Ovary (tissue), 9 donors: ENCODE data around the gene ISG20L2. TPM values are rescaled to one million over a fixed set of nuclear protein-coding genes. Genes with fewer than 3 reads are reported as not detected.

Experiments
- DNase-seq, 5 donors: peaks; one replicate each; pipeline ENCODE4 v3.0.0-alpha.2; 2019 to 2020
- H3K27ac ChIP-seq, 2 donors: fragments of 200-600 bp; one replicate each; pipeline versions ENCODE4 v1.5.1 to v1.8.0; 2019 to 2022
- H3K27me3 ChIP-seq: fragments of 200-600 bp; one replicate; pipeline ENCODE4 v1.8.0; 2022
- H3K36me3 ChIP-seq: fragments of 200-600 bp; sonication (generic); one replicate; pipeline ENCODE4 v1.5.1; 2019
- H3K4me1 ChIP-seq: one replicate; pipeline ENCODE4 v1.8.1; 2013; ENCODE audit warnings: mild to moderate bottlenecking, moderate library complexity; ENCODE audit not compliant: insufficient read depth
- H3K4me3 ChIP-seq: fragments of 200-600 bp; sonication (generic); one replicate; pipeline ENCODE4 v1.5.1; 2017
- H3K9me3 ChIP-seq, 2 donors: fragments of 200-600 bp in 1 of 2; sonication (generic) in 1 of 2; one replicate each; pipeline versions ENCODE4 v1.5.1 to v1.8.1; 2013 to 2019; ENCODE audit warnings: mild to moderate bottlenecking in 1 of 2, moderate library complexity in 1 of 2
- CTCF ChIP-seq, 3 donors: fragments of 450-650 bp in 2 of 3; fragments of 200-600 bp in 1 of 3; IDR thresholded peaks; one replicate each; pipeline versions ENCODE4 v1.5.1 to v1.8.0; 2016 to 2022; ENCODE audit warnings: antibody characterized with exemption in 3 of 3, mild to moderate bottlenecking in 1 of 3
- EP300 ChIP-seq: sonication (generic); formaldehyde crosslinking; IDR thresholded peaks from one replicate; pipeline ENCODE4 v1.6.1; 2017; ENCODE audit warnings: antibody characterized with exemption
- POLR2A ChIP-seq: fragments of 450-650 bp; IDR thresholded peaks from one replicate; pipeline ENCODE4 v1.6.1; 2017; ENCODE audit warnings: antibody characterized with exemption, mild to moderate bottlenecking, moderate library complexity
- WGBS, 3 donors: extraction: QIAGEN DNeasy Blood & Tissue Kit in 1 of 3; methylation state at CpG; one replicate each; pipeline versions ENCODE4 v1.1.5 to v1.1.7; 2013 to 2017; 5-methylcytosine and 5-hydroxymethylcytosine counted together
- intact Hi-C, 4 donors: fragments of 100-400 bp; cut with DNase I; formaldehyde crosslinking; loops; one replicate each; pipeline versions ENCODE4 v1.11.0 to v1.15.1; 2022 to 2023
- polyA plus RNA-seq, 2 donors: library from polyadenylated mRNA; stranded (reverse); fragments of 200-250 nt in 1 of 2; fragments of 350-450 nt in 1 of 2; fragmentation: Illumina TruSeq in 1 of 2; extraction: RNeasy Lipid Tissue Mini Kit (QIAGEN cat#74804) in 1 of 2; gene quantifications; one replicate each; pipeline ENCODE4 v1.2.3, GENCODE V29; 2013 to 2014
- total RNA-seq, 7 donors: library from RNA; depleted of rRNA in 2 of 7; stranded (reverse); fragments of >200 nt in 2 of 7; fragmentation: NEBNext Ultra II Directional in 3 of 7; extraction: Animal tissue kit (Norgen Biotek cat#: 25700) in 3 of 7; gene quantifications; one replicate each; pipeline versions ENCODE4 v1.1.0 to v1.2.4, GENCODE V29; 2016 to 2023
- donor health status: DM: no; HTN: no; CAD: no; lungs with moderate emphysema.
- donor health status: DM: no; HTN: no; CAD: no.
- donor health status: Bipolar disorder and iron deficiency.
- donor health status: DM: yes; HTN: yes; CAD: no.
- donor health status: DM: no; HTN: no; CAD: no.
- donor health status: DM: yes; HTN: yes; CAD: no.

ISG20L2 gene
- total and polyA plus RNA-seq, 9 donors, result 11.7 to 58.7 (median 26.1) TPM

DNA sequence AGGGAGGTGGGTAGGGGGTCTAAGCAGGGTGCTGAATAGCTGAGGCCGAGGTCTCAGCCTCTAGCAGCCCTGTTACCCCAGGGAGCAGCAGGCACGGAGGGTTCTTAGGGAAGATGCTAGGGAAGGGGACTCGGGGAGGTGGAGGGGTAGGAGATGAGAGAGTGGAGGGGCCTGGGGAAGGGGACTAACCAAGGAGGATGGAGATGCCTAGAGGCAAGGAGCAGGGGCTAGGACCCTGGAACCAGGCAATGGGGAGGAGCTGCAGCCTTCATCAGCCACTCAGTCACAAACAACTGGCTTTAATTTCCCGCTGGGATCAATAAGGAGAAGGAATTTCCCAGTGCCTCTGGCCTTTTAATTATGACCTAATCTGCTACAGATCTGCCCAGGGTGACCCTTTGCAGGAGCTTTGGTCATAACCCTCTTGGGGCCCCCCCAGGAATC lies 20.3 kb downstream of the ISG20L2 start:
- TF ChIP-seq CTCF (IDR thresholded peaks at IDR 0.05) (no peak), EP300 (no peak), POLR2A (no peak)
- Histone ChIP-seq H3K36me3 (no peaks in the 10 kb centered on the region), H3K27me3 (no peaks in the 10 kb centered on the region), H3K27ac (peak overlapping the region in 1 of 2 donors; percentile 81), H3K4me3 (no peak overlapping the region), H3K4me1 (peaks cover 14% of the 10 kb centered on the region), H3K9me3 (no peaks in the 10 kb centered on the region)
- 47 to 58% (median 55%) methylated on average over 4 of the region's 4 CpGs for WGBS, 3 donors
- intact Hi-C loops, result loop anchor here in 1 of 4 donors (10.0 kb wide), 1 partner anchor 177 kb away; no protein-coding TSS in a partner anchor
- no peak for DNase-seq

GRCh38 chr1:156707417-156708217 lies 20.9 kb downstream of the ISG20L2 start:
- TF ChIP-seq CTCF (IDR thresholded peaks at IDR 0.05), result no peak
- no peak for TF ChIP-seq EP300
- TF ChIP-seq POLR2A, result no peak
- H3K36me3 ChIP-seq, result no peaks in the 10 kb centered on the region
- intact Hi-C loops, result loop anchor here in 1 of 4 donors (10.0 kb wide), 1 partner anchor 177 kb away; no protein-coding TSS in a partner anchor
- H3K4me1 ChIP-seq, result peaks cover 14% of the 10 kb centered on the region
- DNase-seq, result no peak
- H3K27ac ChIP-seq, result peak overlapping the region in 1 of 2 donors; percentile 81
- WGBS, 3 donors, result 37 to 44% (median 40%) methylated on average over 8 of the region's 8 CpGs
- H3K9me3 ChIP-seq, result no peaks in the 10 kb centered on the region
- no peaks in the 10 kb centered on the region for H3K27me3 ChIP-seq
- H3K4me3 ChIP-seq, result no peak overlapping the region

DNA sequence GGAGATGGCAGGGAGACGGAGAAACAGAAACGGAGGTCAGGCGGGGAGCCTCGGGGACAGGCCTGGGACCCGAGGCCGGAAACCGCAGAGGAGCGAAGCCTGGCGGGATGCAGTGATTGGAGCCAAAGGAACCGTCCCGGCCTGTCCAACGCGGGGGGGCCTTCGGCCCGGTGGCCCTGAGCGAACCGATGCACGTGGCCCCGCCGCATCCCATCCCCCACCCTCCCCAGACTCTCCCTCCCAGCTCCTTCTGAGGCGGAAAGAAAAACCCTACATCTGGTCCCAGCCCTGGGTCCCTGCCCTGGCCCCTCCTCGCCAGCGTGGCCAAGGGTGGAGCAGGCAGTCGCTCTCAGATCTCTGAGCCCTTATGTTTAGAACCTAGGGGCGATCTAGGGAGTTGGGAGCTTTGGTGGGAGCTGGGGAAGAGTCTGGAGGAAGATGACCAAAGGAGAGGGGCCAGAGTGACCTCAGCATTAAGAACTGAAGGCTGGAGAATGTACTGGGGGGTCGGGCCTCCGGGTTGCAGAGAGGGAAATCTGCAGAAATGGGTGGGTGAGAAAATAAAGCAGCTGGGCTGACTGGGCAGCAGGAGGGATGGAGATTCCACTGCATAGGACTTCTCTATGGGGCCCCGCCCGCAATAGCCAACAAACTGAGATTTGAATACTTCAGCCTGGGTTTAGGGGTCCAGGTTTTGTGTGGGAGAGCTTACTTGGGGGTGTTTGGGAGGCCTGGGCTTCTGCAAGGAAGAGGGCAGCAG lies 21.7 kb downstream of the ISG20L2 start:
- Histone ChIP-seq H3K9me3 (no peaks in the 10 kb centered on the region), H3K27me3 (no peaks in the 10 kb centered on the region), H3K4me1 (peaks cover 14% of the 10 kb centered on the region), H3K36me3 (no peaks in the 10 kb centered on the region), H3K27ac (peak overlapping the region; percentile 69 to 81), H3K4me3 (peak overlapping the region; percentile 43)
- WGBS, 3 donors, result 3 to 5% (median 4%) methylated on average over 29 of the region's 29 CpGs
- intact Hi-C loops, result loop anchor here in 1 of 4 donors (10.0 kb wide), 1 partner anchor 178 kb away; no protein-coding TSS in a partner anchor
- peak; percentile 81 to 86 (median 85) for DNase-seq
- no peak for TF ChIP-seq POLR2A
- TF ChIP-seq EP300, result no peak
- TF ChIP-seq CTCF (IDR thresholded peaks at IDR 0.05), result no peak

DNA sequence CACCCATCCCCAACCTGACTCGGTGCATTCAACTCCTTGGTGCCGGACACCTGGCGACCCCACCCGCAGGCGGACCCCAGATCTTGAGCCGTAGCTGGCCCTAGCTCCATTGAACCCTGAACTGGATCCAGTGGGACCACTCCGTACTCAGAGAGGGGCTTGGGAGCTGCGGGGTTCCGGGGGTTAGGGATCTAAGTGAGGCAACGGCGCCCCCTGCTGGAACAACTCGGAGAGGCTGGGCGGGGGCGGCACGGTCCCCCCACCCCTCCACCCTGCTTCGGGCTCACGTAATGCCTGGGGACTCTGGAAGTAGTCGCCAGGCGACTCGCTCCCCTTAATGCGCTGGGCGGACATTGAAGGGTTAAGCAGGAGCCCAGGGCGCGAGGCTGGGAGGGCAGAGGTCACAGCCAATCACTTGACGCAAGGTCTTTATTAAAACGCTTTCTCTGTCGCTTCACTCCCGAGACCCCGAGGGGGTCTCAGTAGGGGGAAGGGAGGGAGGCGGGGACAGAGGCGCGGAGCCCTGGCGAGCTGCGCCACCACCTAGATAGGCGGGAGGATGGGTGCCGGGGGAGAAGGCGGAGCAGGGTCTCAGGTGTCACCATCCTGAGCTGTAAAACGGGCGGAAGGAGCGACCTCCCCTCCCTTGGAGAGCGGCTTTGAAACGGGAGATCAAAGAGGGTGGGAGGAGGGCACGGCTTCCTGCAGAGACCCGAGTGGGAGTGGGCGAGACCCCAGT lies 22.5 kb downstream of the ISG20L2 start:
- peak overlapping the region; percentile 69 to 81 for H3K27ac ChIP-seq
- H3K36me3 ChIP-seq, result no peaks in the 10 kb centered on the region
- peak overlapping the region; percentile 43 for H3K4me3 ChIP-seq
- H3K27me3 ChIP-seq, result no peaks in the 10 kb centered on the region
- intact Hi-C loops, result loop anchor here in 1 of 4 donors (10.0 kb wide), 1 partner anchor 179 kb away; no protein-coding TSS in a partner anchor
- H3K9me3 ChIP-seq, result no peaks in the 10 kb centered on the region
- H3K4me1 ChIP-seq, result peaks cover 14% of the 10 kb centered on the region
- peak; percentile 67 to 83 (median 82) for DNase-seq
- 1% methylated on average over 42 to 45 of the region's 45 CpGs for WGBS, 3 donors
- TF ChIP-seq EP300, result no peak
- peak; percentile 31 for TF ChIP-seq POLR2A
- TF ChIP-seq CTCF (IDR thresholded peaks at IDR 0.05), result peak; percentile 74 to 88 (median 76)
